H1 (cell line): ENCODE data around the gene CCDC88C.

Experiments used
- ATF2 ChIP-seq: IDR thresholded peaks from 2 replicates; pipeline ENCODE4 v1.6.1; 2012; ENCODE audit warnings: low read length, inconsistent platforms
- BCL11A ChIP-seq, 2 experiments: IDR thresholded peaks; one replicate each; pipeline ENCODE4 v1.6.1; 2011; ENCODE audit warnings: low read depth in 2 of 2, low read length in 2 of 2, mild to moderate bottlenecking in 2 of 2
- CTCF ChIP-seq, 3 experiments: IDR thresholded peaks; 1 replicate in 2 of 3; 2 replicates in 1 of 3; pipeline versions ENCODE4 v1.5.1 to v1.6.1; 2011; ENCODE audit warnings: low read length in 3 of 3, mild to moderate bottlenecking in 3 of 3, inconsistent platforms in 2 of 3, low read depth in 1 of 3, moderate library complexity in 1 of 3; ENCODE audit not compliant: insufficient read depth in 1 of 3; ENCODE audit errors: control extremely low read depth in 1 of 3
- HDAC2 ChIP-seq, 2 experiments: fragments of 300-600 bp in 1 of 2; sonication (generic) in 1 of 2; IDR thresholded peaks; 2 replicates each; pipeline ENCODE4 v1.6.1; 2011 to 2012; ENCODE audit warnings: low read depth in 2 of 2, low read length in 2 of 2, mild to moderate bottlenecking in 2 of 2, moderate library complexity in 2 of 2, borderline replicate concordance in 1 of 2, inconsistent platforms in 1 of 2
- MAFK ChIP-seq: IDR thresholded peaks from 2 replicates; pipeline ENCODE4 v1.6.1; 2012; ENCODE audit warnings: low read depth, mild to moderate bottlenecking, improper control_type of control experiment, low read length
- MAX ChIP-seq: IDR thresholded peaks from 2 replicates; pipeline ENCODE4 v1.6.1; 2012; ENCODE audit warnings: inconsistent platforms
- NRF1 ChIP-seq: IDR thresholded peaks from 2 replicates; pipeline ENCODE4 v1.6.1; 2011; ENCODE audit warnings: mild to moderate bottlenecking, low read depth, low read length, improper control_type of control experiment
- POLR2A ChIP-seq, 2 experiments: IDR thresholded peaks; 1 replicate in 1 of 2; 2 replicates in 1 of 2; pipeline ENCODE4 v1.6.1; 2011; ENCODE audit warnings: low read depth in 2 of 2, low read length in 2 of 2, mild to moderate bottlenecking in 2 of 2; ENCODE audit errors: control extremely low read depth in 1 of 2
- POLR2AphosphoS5 ChIP-seq: IDR thresholded peaks from 2 replicates; pipeline ENCODE4 v1.6.1; 2011; ENCODE audit warnings: low read depth, low read length
- RAD21 ChIP-seq, 2 experiments: IDR thresholded peaks in 1 of 2; conservative IDR thresholded peaks in 1 of 2; 2 replicates each; pipeline ENCODE4 v1.6.1; 2011; ENCODE audit warnings: low read depth in 2 of 2, low read length in 2 of 2, improper control_type of control experiment in 1 of 2, inconsistent platforms in 1 of 2, mild to moderate bottlenecking in 1 of 2, moderate library complexity in 1 of 2
- SP1 ChIP-seq: IDR thresholded peaks from 2 replicates; pipeline ENCODE4 v1.6.1; 2011; ENCODE audit warnings: low read depth, low read length
- SUZ12 ChIP-seq: fragments of 200-600 bp; sonication (generic); IDR thresholded peaks from 2 replicates; pipeline ENCODE4 v1.6.1; 2012; ENCODE audit warnings: mild to moderate bottlenecking, inconsistent platforms, low read length, moderate library complexity, mixed read lengths
- TAF1 ChIP-seq: IDR thresholded peaks from 2 replicates; pipeline ENCODE4 v1.6.1; 2011; ENCODE audit warnings: mild to moderate bottlenecking, low read depth, low read length
- ZNF274 ChIP-seq: IDR thresholded peaks from 2 replicates; pipeline ENCODE4 v1.7.0; 2012; ENCODE audit warnings: low read length, borderline replicate concordance; ENCODE audit errors: extremely low read depth

- TF ChIP-seq POLR2AphosphoS5, result no peak
- TF ChIP-seq CTCF (IDR thresholded peaks at IDR 0.05; ENCODE audit: control extremely low read depth in 1 of 3, insufficient read depth in 1 of 3, low read depth in 1 of 3, low read length in 3 of 3), result no peak
- no peak for TF ChIP-seq RAD21 (IDR thresholded peaks at IDR 0.05 in 1 of 2, conservative IDR thresholded peaks at IDR 0.05 in 1 of 2; ENCODE audit: low read depth in 2 of 2, low read length in 2 of 2)
- TF ChIP-seq NRF1, result no peak
- no peak for TF ChIP-seq HDAC2 (IDR thresholded peaks at IDR 0.05; ENCODE audit: borderline replicate concordance in 1 of 2, low read depth in 2 of 2, low read length in 2 of 2)
- no peak for TF ChIP-seq SUZ12
- TF ChIP-seq BCL11A (IDR thresholded peaks at IDR 0.05; ENCODE audit: low read depth in 2 of 2, low read length in 2 of 2), result no peak
- no peak for TF ChIP-seq TAF1
- no peak for TF ChIP-seq ZNF274
- TF ChIP-seq ATF2, result no peak
- no peak for TF ChIP-seq MAFK
- TF ChIP-seq MAX, result no peak
- TF ChIP-seq POLR2A (IDR thresholded peaks at IDR 0.05; ENCODE audit: control extremely low read depth in 1 of 2, low read depth in 2 of 2, low read length in 2 of 2), result no peak
- TF ChIP-seq SP1, result no peak
Observed at GRCh38 chr14:91364524-91365270, 52.9 kb downstream of the CCDC88C start.
